ENCODE data around the gene DHTKD1.

- no peak for TF ChIP-seq POLR2A (IDR thresholded peaks at IDR 0.05)
- TF ChIP-seq, protein P1, sequence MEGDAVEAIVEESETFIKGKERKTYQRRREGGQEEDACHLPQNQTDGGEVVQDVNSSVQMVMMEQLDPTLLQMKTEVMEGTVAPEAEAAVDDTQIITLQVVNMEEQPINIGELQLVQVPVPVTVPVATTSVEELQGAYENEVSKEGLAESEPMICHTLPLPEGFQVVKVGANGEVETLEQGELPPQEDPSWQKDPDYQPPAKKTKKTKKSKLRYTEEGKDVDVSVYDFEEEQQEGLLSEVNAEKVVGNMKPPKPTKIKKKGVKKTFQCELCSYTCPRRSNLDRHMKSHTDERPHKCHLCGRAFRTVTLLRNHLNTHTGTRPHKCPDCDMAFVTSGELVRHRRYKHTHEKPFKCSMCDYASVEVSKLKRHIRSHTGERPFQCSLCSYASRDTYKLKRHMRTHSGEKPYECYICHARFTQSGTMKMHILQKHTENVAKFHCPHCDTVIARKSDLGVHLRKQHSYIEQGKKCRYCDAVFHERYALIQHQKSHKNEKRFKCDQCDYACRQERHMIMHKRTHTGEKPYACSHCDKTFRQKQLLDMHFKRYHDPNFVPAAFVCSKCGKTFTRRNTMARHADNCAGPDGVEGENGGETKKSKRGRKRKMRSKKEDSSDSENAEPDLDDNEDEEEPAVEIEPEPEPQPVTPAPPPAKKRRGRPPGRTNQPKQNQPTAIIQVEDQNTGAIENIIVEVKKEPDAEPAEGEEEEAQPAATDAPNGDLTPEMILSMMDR (IDR thresholded peaks at IDR 0.05 in 4 of 5, conservative IDR thresholded peaks at IDR 0.05 in 1 of 5), result no peak
Measured at GRCh38 chr10:12140038-12140437, 71.3 kb downstream of the DHTKD1 start.
